Measurements from ENCODE around the gene C1QTNF1. TPM values are rescaled to one million over a fixed set of nuclear protein-coding genes. Genes with fewer than 3 reads are reported as not detected.

The C1QTNF1 gene
- total and polyA plus RNA-seq, 2 donors (not counting 3 experiments of a cell fraction or from before 2014, with no cell fraction given): 2.5 to 4.0 TPM

- intact Hi-C loops (cut with micrococcal nuclease) (no loop called here), dilution Hi-C loops (cut with MboI; ENCODE audit: extremely low pct_ligation_motif_present, low sequenced_read_pairs) (no loop called here)
- no peak overlapping the region for H3K9ac ChIP-seq (replicated peaks; ENCODE audit: extremely low read depth, insufficient read depth, low read length)
- TF ChIP-seq JUN (IDR thresholded peaks at IDR 0.05; ENCODE audit: borderline replicate concordance, insufficient read depth, insufficient read length, low read depth) (no peak), FOS (IDR thresholded peaks at IDR 0.05; ENCODE audit: borderline replicate concordance, insufficient read depth, low read length) (no peak), POLR2AphosphoS5 (IDR thresholded peaks at IDR 0.05; ENCODE audit: insufficient read depth, low read depth, low read length) (no peak), POLR2A (IDR thresholded peaks at IDR 0.05; ENCODE audit: low read depth, low read length) (no peak), EZH2 (IDR thresholded peaks at IDR 0.05; ENCODE audit: borderline replicate concordance, low read depth, low read length, severe bottlenecking) (no peak), MYC (IDR thresholded peaks at IDR 0.05; ENCODE audit: low read depth, low read length) (no peak), GATA2 (IDR thresholded peaks at IDR 0.05; ENCODE audit: insufficient read depth, insufficient read length, low read depth, low read length) (no peak), MAX (IDR thresholded peaks at IDR 0.05; ENCODE audit: insufficient read depth, insufficient read length) (no peak), CTCF (IDR thresholded peaks at IDR 0.05; ENCODE audit: extremely low read depth in 1 of 2, insufficient read depth in 1 of 2, low read depth in 1 of 2, low read length in 2 of 2) (no peak)
- H3K36me3 ChIP-seq (ENCODE audit: control insufficient read depth in 2 of 2, extremely low read depth in 1 of 2, insufficient read depth in 2 of 2, low read length in 2 of 2): no peaks in the 10 kb centered on the region
- no peak overlapping the region for H2AFZ ChIP-seq (ENCODE audit: low read depth, low read length)
- no peak overlapping the region for H3K27ac ChIP-seq (ENCODE audit: insufficient read depth, low read depth, low read length)
- H3K4me1 ChIP-seq (ENCODE audit: control insufficient read depth, extremely low read depth, insufficient read depth, low read length): peaks cover 19% of the 10 kb centered on the region
- POLR2A ChIA-PET: no interaction called here
- no peaks in the 10 kb centered on the region for H3K9me1 ChIP-seq (replicated peaks; ENCODE audit: control insufficient read depth, extremely low read depth, insufficient read depth, low read length)
- FAIRE-seq (no peak), DNase-seq (ENCODE audit: low read depth, low spot score) (no peak)
- H3K4me3 ChIP-seq (replicated peaks in 1 of 3; ENCODE audit: insufficient read depth in 1 of 3, low read depth in 1 of 3, low read length in 3 of 3): no peak overlapping the region
- H3K79me2 ChIP-seq (ENCODE audit: control insufficient read depth, insufficient read depth, low read length): no peaks in the 10 kb centered on the region
- H3K27me3 ChIP-seq (ENCODE audit: control insufficient read depth in 2 of 2, insufficient read depth in 2 of 2, low read length in 2 of 2): peaks cover 0 to 17% of the 10 kb centered on the region in 2 experiments
- no peaks in the 10 kb centered on the region for H4K20me1 ChIP-seq (replicated peaks; ENCODE audit: control insufficient read depth, extremely low read depth, insufficient read depth, low read length)
- no peaks in the 10 kb centered on the region for H3K9me3 ChIP-seq (replicated peaks; ENCODE audit: control insufficient read depth, insufficient read depth, low read length)
- H3K4me2 ChIP-seq (ENCODE audit: insufficient read depth, low read length): no peak overlapping the region
- CTCF ChIA-PET: interaction anchor here (1.0 to 3.4 kb wide), 4 partner anchors 10 to 61 kb away, joined by 3 to 25 read pairs (median 12); no protein-coding TSS in a partner anchor
- no TSS peak for BruUV-seq (replicated peaks)
Measured at GRCh38 chr17:79031996-79032875, 8.3 kb downstream of the C1QTNF1 start.
